NCI-H2227 (cell line): ENCODE data around the gene FKBP1A.
"Not testable (repeated sequence)": the region's sequence is repeated elsewhere in the genome, so short reads cannot be mapped to it uniquely, and the experiment has no call there.

Source experiments
- DNase-seq: peaks from one replicate; lab custom pipeline; 2025; ENCODE audit not compliant: unreplicated experiment; lab: John Stamatoyannopoulos, UW

Gene FKBP1A

GRCh38 chr20:1417790-1418189, 24.9 kb upstream of the FKBP1A start:
- no peak for DNase-seq

- no peak for DNase-seq
Measured at GRCh38 chr20:1417273-1417672, 24.4 kb upstream of the FKBP1A start.

GRCh38 chr20:1415667-1416468, 23.0 kb upstream of the FKBP1A start:
- DNase-seq: no peak

- no peak for DNase-seq
Measured at GRCh38 chr20:1414982-1415381, 22.1 kb upstream of the FKBP1A start.

- no peak for DNase-seq
Measured at GRCh38 chr20:1405801-1406200, 12.9 kb upstream of the FKBP1A start.

DNA sequence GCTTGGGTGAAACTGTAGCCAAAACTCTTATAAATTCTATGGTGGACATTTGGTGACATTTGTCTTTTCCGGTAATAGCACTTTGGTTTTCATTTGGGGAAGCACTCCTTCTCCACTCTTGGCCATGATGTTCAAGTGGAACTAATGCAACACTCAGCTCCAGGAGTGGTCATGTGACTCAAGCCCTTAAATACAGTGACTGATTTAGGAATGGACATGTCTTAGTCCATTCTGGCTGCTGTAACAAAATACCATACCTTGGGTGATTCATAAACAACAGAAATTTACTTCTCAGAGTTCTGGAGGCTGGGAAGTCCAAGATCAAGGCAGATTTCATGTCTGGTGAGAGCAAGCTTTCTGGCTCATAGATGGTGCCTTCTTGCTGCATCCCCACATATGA, 10.8 kb upstream of the FKBP1A start:
- DNase-seq: no peak

DNA sequence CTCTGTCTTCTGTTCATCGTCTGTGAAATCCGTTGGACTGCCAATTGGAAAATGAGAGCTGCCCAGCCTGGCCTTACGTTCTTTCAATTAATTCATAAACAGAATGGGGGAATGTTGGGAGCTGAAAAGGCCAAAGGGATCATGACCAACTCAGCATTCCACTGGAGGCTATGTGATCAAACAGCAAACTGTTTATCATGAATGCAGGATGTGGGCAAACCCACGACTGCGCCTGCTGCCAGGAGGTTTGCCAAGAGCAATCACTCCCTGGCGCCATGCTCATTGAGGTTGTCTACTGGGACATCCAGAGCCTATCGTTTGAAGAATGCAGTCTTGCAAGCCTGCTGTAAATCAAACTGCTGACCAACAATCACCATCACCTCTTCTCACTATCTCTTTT, 9.3 kb upstream of the FKBP1A start:
- DNase-seq: no peak

DNA sequence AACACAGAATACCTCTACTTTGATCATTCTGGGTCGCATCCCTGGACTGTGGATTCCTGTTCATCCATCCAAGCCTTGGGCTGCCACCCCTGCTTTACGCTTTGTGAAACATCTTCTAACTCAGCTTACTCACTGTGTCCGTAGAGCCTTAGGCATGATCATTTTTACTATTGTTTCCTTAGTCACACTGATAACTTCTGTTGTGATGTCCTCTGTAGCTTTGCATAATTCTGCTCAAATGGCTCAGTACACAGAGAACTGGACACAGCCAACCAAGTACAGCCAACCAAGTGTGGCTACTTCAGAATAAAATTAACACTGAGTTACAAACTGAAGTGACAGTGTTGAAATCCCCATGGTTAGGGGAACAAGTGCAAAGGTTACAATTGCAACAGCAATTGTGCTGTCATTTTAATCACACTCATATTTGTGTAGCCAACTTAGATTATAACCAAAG, 8.6 kb upstream of the FKBP1A start:
- no peak for DNase-seq

DNA sequence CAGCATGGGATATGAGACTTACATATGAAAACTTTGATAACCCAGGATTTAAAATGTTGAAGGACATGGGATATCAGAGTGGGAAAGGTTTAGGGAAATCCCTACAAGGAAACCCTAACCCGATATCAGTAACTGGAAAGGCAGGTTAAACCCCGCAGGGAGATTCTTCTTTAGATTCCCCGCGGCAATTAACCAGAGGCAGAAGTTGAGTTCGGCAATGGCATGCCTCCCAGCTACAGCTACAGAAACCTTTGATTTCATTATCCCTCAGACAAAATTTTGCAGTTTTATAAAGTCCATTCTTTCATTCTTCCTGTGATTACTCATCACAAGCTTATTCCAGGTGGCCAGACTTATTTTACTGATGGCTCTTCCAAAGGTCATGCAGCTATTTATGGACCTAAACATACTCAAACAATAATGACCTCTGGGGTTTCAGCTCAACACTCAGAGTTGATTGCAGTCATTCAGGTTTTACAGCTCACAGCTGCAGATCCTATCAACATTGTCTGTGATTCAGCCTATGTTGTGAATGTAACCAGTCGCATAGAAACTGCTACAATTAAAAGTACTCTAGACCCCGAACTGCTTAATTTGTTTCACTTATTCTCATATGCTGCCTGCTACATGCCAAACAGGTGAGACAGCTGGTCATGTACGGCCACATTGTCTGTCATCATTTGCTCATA, 7.0 kb upstream of the FKBP1A start:
- peak; percentile 27 for DNase-seq

GRCh38 chr20:1398185-1398584, 5.3 kb upstream of the FKBP1A start:
- not testable (repeated sequence) for DNase-seq

GRCh38 chr20:1397710-1398109, 4.9 kb upstream of the FKBP1A start:
- no peak for DNase-seq

- no peak for DNase-seq
Measured at GRCh38 chr20:1396702-1397101, 3.8 kb upstream of the FKBP1A start.

DNA sequence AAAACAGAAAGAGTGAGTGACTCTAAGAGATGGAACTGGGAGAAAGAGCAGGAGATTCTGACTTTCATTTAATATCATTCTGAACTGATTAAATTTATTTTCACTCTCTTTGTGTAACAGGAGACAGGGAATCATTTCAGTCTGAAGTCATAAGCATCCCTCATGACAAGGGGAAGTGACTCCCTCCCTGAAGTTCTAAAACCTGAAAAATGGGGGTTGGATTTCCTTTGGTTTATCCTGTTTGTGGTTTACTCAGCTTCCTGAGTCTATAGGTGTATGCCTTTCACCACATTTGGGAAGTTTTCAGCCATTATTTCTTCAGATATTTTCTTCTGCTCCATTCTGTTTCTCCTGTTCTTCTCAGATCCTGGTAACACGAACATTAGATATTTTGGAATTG, 3.4 kb upstream of the FKBP1A start:
- no peak for DNase-seq

GRCh38 chr20:1394686-1395085, 1.8 kb upstream of the FKBP1A start:
- DNase-seq: no peak

DNA sequence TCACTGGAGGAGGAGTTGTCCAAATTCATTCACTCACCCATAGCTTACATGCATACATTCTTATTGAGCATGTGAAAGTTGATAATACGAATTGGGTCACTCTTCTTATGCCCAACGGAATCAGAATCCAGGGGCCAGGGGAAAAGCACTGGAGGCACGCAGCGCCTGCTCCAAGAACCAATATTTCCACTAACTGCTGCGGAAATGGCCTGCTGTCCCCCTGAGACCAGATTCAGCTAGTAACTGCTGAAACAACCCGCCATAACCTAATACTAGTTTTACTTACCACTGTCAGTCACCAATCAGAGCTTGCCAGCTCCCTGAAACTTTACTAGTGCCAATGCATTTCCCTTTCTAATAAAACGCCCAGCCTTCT, 641 bp upstream of the FKBP1A start:
- DNase-seq: no peak

- no peak for DNase-seq
Measured at GRCh38 chr20:1392443-1392692, 486 bp downstream of the FKBP1A start.

DNA sequence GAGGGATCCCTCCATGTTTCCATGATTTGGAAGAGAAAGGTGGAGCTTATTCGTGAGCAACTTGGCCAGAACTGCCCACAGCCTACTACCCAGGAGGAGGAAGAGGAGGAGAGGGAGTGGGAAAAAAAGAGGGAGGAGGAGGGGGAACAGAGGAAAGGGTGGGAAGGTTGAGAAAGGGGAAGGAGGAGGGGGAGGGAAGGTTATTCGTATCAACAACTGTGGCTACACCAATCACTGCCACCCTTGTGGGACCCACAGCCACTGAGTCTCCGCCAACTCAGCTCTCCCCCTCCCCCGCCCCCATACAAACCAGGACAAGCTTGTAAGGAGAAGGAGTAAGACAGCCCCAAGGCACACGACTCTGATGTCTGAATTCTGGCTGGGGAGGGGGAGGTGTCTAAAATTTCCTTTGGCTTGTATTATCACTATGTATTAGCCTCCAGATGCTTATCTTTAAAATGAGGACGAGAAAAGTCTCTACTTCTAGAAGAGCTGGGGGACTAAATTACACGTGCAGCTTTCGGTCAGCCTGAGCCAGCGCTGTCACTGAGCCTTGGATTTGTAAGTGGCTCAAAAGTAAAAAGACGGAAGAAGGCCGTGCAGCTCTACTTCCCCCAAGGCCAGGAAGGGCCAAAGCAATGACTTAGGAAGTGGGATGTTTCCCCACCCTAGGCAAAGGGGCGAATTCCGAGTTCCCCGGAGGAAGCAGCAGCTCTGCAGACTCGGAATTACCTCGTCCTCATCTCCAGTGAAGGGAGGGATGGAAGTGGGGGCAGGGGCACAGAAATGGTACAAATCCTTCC, 1.0 kb downstream of the FKBP1A start:
- no peak for DNase-seq

GRCh38 chr20:1390581-1391403, 2.1 kb downstream of the FKBP1A start:
- DNase-seq: no peak

GRCh38 chr20:1389703-1390580, 2.9 kb downstream of the FKBP1A start:
- DNase-seq: no peak
